ENCODE results near the gene CUL3.

- no peak for TF ChIP-seq POLR2A (IDR thresholded peaks at IDR 0.05)
- TF ChIP-seq CTCF (IDR thresholded peaks at IDR 0.05): no peak
Observed at GRCh38 chr2:224573724-224574123, 11.4 kb downstream of the CUL3 start.
